GM21447 (cell line): ENCODE results near the gene B4GALT1.
A peak's percentile ranks its signal among the peaks of the same experiment; 100 is the strongest.
"Not testable (repeated sequence)": the region's sequence is repeated elsewhere in the genome, so short reads cannot be mapped to it uniquely, and the experiment has no call there.

Experiments used
- ATAC-seq: cut with Tn5 transposase; IDR thresholded peaks from one replicate; pipeline ENCODE4 v1.9.1; 2021; ENCODE audit not compliant: unreplicated experiment

The B4GALT1 gene

DNA sequence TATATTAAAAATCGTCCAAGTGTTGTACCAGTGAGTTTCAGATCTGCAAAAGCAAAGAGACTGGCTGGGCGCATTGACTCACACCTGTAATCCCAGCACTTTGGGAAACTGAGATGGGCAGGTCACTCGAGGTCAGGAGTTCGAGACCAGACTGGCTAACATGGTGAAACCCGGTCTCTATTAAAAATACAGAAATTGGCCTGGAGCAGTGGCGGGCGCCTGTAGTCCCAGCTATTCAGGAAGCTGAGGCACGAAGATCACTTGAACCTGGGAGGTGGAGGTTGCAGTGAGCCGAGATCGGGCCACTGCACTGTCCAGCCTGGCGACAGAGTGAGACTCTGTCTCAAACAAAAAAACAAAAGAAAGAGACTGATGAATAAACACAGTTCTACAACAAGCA is 18.3 kb upstream of the B4GALT1 start:
- no peak for ATAC-seq

DNA sequence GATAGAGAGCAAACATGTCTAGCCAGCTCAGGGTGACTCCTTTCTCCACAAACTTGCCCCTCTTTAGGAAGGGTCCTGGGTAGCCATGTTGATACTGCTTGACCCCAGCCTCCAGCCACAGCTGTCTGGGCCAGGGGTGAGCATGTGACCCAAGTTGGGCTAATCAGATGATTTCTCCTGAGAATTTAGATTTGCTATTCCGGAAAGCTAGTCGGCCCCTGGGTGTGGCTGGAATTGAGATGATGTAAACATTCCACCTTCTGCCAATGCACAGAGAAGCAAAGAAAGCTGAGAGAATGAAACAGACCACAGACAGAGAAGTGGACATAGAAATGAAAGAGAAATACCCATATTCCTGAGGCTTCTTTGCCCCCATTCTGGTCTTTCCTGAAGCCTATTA is 17.8 kb upstream of the B4GALT1 start:
- ATAC-seq, result no peak

DNA sequence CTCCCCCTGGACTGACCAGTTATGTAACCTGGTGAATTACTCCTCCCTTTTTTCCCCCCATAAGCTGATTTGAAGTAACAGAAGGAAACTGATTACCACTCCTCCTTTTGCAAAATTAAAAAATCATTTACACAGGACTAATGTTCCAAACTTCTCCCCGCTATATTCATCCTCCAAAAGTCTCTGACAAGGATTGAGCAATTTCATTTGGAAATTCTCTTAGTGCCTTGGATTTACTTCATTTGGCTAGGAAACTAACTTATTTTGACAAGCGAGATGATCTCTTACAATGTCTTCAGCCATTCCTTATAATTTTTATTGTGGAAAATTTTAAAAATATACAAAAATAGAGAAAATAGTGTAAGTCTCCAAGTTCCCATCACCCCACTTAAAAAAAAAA is 15.4 kb upstream of the B4GALT1 start:
- no peak for ATAC-seq

DNA sequence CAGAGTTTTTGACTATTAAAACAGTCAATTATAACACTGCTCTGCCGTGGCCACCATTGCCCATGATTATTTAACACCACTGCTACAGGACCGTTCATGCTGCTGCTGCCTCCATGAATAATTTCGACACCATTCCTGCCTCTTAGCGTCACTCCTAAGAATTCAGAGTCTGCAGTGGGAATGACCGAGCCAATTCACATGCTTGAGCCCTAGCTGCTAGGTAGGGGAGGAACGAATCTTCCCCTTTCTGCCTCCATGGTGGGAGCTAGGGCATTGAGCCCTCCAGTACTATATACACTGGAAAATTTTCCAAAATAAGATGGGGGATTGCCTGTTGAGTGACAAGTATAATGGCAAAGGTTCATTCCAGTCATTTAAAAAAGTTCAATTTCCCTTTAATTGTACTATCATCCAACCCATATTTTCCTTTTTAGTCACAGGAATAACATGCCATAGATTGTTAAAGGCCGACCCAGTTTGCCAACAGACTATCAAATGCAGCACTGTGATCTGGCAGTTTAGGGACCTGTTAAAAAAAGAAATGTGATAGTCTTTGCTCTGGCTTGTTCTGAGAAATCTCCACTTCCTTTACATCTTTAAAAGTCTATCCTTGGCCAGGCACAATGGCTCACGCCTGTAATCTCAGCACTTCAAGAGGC is 13.5 kb upstream of the B4GALT1 start:
- no peak for ATAC-seq

DNA sequence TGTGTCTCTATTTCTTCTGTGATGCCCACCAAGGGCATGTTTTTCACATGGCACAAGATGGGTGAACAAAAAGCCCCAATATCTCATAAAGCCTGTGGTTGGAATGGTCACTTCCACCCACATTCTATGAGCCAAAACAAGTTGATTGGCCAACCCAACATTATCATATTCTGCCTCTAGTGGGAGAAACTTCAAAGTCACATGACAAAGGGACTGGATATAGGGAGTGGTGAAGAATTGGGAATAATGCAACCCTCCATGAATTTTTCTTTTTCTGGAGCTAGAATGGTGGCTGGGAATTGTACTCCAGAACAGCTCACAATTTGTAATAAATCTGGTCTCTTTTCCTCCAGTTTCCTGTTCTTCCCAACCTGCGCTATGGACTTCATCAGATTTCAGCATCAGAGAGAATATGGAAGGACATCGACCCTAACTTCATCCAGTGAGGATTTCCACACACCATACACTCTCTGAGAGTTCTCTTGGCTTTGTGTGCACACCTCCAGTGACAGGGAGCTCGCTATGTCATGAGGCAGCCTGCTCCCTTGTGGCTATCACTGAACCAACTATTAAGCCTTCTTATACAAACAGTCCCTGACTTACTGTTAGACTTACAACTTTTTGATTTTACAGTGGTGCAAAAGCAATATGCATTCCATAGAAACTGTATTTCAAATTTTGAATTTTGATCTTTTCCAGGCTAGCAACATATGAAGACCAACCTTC is 12.0 kb upstream of the B4GALT1 start:
- no peak for ATAC-seq

DNA sequence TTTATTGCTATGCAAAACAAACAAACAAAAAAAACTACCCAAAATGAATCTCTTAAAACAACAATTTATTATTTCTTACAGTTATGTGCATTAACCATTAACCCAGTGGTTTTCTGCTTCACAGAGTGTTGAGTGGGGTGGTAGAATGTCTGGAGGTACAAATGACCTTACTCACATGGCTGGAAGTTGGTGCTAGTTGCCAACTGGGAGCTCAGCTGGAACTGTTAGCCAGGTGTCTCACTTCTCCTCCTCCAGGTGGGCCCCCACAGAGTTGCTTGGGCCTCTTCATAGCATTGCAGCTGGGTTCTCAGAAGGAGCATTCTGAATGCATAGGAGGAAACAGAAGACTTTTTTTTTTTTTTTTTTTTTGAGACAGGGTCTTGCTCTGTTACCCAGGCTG is 10.5 kb upstream of the B4GALT1 start:
- ATAC-seq, result peak; percentile 96

DNA sequence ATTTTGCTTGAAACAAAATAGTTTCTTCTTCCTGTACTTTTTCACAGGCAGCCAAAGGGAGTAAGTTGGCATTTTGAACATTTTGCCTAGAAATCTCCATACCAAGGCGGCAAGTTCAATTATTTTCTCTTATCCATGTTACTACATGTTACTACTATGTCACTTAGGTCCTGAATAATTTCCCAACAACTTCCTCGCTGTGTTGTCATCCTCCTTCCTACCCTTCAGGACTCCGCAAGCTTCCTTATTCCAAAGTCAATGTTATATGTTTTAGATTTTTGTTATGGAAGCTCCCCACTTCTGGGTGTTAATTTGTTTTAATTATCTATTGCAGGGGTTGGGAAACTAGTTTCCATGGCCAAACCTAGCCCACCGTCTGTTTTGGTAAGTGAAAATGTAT is 9.9 kb upstream of the B4GALT1 start:
- ATAC-seq, result no peak

DNA sequence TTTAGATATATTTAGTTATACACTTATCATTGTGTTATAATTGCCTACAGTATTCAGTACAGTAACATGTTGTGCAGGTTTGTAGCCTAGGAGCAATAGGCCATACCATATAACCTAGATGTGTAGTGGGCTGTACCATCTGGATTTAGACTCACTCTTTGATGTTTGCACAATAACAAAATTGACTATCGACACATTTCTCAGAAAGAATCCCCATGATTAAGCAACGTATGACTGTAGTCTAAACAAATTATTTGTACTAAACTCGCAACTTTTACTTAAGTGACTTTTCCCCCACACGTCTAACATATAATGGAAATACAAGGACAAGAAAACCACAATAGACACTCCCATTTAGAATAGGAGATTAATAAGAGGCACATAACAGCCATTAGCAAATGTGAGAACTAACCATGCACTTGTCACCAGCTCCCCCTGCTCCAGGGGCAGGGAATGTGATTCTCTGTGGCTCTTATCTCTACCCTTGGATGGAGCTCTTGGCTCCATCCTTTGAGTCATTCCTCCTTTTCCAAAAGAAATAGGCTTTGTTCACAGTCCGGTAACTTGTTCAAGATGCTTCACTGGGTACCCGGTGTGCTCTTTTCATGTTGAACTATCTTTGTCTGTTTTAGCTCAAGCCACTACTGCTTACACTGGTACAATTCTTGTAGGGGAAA is 8.7 kb upstream of the B4GALT1 start:
- no peak for ATAC-seq

DNA sequence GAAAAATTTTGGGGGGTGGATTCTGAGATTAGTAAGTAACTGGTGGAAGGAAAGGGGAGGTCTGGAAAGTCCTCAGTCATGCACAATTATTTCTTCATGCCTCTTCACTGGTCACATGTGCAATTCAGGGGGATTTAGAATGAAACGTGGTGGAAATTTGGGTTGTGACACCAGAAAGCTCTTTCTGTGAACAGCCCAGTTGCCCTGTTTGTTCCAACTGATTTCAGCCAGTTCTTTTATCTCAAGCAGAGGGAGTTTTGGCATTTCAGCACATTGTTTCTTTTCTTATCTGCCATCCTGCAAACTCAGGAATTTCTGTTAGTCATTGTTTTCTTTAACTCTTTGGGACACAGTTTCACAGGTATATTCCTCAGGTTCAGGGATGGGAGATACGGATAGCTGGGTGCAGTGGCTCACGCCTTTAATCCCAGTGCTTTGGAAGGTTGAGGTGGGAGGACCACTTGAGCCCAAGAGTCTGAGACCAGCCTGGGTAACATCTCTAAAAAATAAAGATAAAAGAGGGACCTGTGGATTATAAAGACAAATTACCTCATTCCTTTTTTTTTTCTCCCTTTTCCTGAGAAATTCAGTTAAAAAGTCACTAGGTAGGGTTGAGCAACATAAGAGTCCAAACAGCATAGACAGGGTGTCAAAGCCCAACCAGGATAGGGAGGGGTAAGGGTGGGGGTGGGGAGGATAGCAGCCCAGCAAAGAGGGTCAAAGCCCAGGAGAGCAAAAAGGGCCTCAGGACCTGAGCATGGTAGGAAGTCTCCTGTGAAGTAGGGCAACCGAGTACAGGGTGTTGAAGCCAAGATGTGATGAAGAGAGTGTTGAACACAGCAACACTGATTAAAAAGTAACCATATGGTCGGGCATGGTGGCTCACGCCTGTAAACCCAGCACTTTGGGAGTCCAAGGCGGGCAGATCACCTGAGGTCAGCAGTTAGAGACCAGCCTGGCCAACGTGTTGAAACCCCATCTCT is 5.4 kb upstream of the B4GALT1 start:
- ATAC-seq, result no peak

DNA sequence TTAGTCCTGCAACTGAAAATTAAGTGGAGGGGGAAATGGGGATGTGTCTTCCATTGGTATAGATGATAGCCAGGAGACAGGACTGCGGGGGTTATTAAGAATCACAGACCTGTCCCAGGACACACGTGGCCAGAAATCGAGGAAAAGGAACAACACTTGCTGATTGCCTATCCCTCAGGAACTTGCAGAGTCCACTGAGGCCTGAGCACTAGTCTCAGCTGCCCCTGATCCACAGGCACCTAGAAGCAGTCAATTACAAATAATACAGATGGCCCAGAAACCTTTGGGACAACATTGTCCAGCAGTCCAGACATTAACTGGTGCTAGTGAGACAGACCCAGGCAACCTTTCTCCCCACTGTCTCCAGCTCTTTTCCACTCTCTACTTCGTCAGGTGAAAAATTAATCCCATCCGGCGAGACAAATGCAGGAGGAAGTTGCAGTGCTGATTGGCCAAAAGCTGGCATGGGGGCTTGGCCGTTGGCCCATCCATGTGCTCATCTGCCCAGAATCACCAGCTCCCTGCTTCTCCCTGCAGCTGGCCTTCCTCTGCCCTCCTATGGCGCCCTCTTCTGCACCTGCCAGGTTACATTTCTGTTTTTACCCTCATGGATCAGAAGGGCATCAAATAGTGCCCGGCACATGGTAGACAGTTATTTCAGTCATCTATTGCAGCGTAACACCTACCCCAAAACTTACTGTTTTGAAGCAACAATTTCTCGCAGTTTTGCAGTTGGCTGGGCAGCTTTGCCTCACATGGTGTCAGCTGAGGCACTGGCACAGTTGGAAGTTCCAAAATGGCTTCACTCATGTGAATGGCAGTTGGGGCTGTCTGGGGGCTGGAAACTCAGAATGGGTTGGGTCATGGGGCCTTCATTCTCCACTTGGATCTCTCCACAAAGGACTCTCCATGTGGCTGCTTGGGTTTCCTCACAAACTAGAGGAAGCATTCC is 3.6 kb upstream of the B4GALT1 start:
- no peak for ATAC-seq

DNA sequence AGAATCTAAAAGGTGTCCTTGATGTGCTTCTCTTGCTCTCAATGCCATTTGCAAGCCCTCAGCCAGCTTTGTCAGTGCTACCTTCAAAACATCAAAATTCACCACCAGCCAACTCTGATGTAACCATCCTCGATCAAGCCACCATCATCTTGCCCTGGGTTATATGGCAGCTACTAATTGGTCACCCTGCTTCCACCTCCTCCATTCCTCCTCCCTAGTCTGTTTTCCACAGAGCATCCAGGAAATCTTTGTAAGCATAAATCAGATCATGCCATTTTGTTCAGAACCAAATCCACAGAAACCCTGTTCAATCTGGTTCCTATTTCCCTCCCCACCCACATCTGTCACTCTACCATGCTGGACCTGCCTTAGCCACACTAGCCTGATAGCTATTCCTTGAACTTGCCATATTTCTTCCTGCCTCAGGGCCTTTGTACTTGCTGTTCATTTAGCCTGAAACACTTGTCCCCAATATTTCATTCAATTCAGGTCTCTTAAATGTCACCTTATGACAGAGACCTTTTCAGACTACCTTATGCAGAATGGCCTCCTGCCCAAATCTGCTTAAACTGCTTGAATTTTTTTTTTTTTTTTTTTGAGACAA is 1.9 kb upstream of the B4GALT1 start:
- no peak for ATAC-seq

DNA sequence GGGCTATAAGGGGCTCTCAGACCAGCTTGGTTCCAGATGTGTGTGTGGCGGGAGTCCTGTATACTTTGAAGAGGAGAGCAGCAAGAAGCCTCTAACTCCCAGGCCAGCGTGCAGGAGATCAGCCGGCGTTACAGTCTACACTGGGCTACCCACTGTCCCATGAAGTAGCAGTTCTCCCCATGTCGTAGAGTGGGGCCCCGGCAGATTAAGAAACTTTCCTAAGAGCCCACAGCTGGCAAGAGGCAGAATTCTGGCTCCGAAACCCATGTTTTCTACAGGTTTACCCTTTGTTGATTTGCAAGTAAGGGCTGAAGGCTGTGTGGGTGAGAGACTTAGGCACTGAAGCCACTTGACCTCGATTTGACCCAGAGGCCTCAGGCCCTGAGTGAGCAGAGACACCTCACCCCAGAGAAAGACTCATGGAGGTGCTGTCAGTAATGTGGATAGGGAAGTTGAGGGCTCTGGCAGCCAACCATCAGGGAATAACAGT is 881 bp upstream of the B4GALT1 start:
- ATAC-seq, result no peak

DNA sequence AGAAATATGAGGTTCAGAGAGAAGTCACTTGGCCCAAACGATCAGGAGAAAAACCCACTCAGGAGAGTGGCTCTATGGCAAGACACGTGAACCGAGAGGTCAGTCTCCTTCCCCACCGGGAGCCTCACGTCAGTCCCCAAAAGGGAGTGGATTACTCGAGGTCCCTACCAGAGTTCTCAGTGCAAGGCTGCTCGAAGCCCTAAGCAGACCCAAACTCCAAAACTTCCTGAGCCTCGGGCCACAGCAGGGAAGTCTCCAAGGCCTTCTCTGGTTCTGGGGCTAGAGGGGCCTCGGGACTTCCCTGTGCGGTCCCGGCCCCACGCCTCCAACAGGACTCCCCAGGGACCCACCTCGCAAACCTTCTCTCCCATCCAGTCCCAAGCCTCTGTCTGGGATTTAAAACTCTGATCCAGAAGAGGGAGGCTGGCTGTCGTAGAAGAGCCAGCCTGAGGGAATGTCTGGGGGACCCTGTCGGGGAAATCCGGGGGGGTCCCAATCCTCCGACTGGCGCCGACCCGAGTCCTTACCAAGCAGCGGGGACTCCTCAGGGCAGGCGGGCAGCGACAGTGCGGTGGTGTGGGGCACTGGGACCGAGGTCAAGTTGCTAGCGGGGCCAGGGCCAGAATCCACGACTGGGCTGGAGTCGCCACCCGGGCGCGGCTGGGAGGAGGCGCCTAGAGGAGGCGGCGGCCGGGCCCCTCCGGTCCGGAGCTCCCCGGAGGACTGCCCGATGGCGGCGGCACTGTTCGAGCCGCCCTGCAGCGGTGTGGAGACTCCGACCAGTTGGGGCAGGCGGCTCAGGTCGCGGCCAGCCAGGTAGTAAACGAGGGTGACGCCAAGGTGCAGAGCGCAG is 679 bp downstream of the B4GALT1 start:
- ATAC-seq, result no peak

DNA sequence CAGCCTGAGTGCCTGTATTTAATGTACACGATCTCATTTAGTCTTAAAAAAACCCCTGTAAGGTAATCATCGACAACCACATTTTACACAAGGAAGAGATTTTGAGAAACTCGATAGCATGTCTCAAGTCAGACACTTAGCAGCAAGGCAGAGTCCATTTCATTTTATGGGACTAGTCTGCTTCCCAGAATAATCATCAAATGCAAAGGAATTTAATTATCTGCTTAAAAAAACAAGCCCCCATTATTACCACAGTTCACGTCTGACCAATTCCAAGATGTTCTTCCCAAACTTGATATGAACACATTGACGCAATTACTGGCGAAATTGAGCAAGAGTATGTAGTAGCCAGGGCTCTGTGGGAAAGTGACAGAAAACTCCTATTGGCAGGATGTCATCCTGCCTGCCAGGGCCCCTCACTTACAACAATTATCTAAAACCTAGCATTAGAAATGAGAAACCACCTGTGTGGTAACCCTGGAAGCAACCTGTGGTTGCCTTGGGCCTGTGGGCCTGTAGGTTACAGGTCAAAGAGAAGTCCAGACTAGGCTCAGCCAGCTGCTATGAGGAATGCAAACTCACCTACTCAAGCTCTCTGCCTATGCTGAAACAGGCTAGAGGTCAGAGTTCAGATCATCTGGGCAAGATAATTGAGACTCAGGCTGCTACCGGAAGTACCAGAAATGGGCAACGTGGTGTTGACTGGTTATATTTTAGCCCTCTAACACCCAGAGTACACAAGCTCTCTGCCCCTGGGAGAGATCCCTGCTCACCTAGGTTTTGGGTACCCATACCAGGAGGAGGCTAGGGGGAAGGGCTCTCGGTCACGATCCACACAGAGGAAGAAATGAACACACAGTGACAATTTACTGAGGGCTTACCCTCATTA is 1.6 kb downstream of the B4GALT1 start:
- ATAC-seq, result peak; percentile 23

DNA sequence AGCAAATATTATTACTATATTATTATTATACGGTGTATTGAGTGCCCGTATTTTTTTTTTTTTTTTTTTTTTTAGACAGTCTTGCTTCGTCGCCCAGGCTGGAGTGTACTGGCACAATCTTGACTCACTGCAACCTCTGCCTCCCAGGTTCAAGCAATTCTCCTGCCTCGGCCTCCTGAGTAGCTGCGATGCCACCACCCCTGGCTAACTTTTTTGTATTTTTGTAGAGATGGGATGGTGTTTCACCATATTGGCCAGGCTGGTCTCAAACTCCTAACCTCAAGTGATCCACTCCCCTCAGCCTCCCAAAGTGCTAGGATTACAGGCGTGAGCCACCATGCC is 2.2 kb downstream of the B4GALT1 start:
- not testable (repeated sequence) for ATAC-seq

DNA sequence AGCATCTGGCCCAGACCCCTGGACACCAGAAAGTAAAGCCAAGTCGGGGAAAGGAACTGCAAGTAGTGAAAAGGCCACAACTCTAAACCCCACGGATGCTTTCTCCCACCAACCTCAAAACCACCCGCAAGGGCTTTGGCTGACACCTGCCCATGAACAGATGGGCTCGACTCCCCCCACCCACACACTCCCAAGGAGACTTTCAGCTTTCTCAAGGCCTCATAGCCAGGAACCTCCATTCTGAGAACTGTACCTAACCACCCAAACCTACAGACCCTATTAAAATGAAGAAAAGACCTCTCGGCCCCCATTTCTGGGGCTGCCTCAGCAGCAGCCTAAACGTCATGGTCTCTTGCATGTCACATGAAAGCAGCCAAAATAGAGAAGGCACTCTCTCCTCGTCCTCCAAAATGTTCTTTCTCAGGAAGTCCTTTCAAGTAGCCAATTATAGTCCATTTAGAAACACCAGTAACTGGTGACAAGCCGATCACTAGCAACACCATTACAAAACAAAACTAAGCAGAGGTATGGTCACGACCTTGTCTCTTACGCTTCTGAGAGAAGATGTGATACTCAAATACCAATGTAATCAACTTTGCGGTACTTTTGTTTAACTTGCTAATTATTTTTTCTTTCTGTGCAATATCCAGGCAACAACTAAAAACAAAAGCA is 2.9 kb downstream of the B4GALT1 start:
- ATAC-seq, result peak; percentile 17
